C4-2B (cell line): Measurements from ENCODE around the gene CRP.

Experiments
- CTCF ChIP-seq: fragments of 450-650 bp; conservative IDR thresholded peaks from 2 replicates; pipeline ENCODE4 v1.5.1; 2017; ENCODE audit warnings: mild to moderate bottlenecking
- ZFX ChIP-seq: fragments of 450-650 bp; IDR thresholded peaks from 2 replicates; pipeline ENCODE4 v1.6.1; 2017

- TF ChIP-seq CTCF, result no peak
- TF ChIP-seq ZFX, result no peak
Measured at GRCh38 chr1:159737238-159737916, 23.0 kb upstream of the CRP start.
